ENCODE measurements around the gene PKN3. TPM values are rescaled to one million over a fixed set of nuclear protein-coding genes. Genes with fewer than 3 reads are reported as not detected.

Gene PKN3
- total and polyA plus RNA-seq, 9 of the 15 experiments (the other 6 are each of a cell fraction or from before 2014, with no cell fraction given): 0.82 to 49.2 (median 19.7) TPM

DNA sequence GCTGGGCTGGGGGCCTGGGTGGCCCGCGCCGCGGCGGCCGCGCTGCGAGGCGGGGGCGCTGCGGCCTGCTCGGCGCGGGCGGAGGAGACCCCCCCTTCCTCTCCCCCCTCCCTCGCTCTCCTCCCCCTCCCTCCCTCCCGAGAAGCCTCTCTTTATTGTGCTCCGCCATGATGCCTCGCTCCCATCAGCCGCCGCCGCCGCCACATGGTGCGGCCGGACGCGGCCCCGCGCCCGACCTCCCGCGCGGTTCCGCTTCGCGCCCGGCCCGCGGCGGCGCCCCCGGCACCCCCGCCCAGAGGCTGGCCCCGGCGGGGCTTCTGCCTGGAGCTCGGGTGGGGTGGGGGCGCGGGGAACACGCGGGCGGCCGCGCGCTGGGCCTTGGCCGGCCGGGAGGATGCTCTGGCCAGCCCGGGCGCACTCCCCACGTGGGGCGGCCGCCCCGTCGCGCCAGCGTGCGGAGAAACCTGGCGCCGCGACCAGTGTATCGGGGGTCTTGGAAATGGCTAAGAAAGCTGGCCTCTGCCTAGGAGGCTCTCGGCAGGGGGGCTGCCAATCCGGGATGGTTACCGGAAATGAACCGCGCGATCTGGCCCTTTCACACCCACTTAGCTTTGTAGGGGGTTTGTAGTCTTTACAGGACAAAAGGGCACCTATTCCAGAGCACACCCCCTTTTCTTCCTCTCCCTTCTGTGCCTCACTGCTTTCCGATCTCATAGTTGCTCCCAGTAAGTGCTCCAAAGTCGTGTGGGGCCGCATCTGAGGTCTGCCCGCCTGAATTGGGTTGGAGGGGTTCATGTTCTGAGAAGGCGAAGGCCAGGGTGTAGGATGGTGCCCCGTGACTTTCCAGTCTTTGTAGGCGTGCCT lies 12.3 kb upstream of the PKN3 start (continued):
- TF ChIP-seq CBFB (CRISPR knock-in tag; IDR thresholded peaks at IDR 0.05) (peak; percentile 79; the same call in 1 of the 2 replicates), NCOR1 (IDR thresholded peaks at IDR 0.05) (no peak), HDAC8 (tag; IDR thresholded peaks at IDR 0.05) (0 out of 2 replicates have a peak, but pooled peaks have one; percentile 33), CREBBP (IDR thresholded peaks at IDR 0.05; ENCODE audit: low read depth, low read length) (no peak), BCOR (IDR thresholded peaks at IDR 0.05) (0 out of 2 replicates have a peak, but pooled peaks have one; percentile 15), RAD21 (CRISPR knock-in tag; conservative IDR thresholded peaks at IDR 0.05 in 1 of 2, IDR thresholded peaks at IDR 0.05 in 1 of 2) (no peak), MECOM (CRISPR knock-in tag; IDR thresholded peaks at IDR 0.05) (no peak), NR2C2 (CRISPR knock-in tag; IDR thresholded peaks at IDR 0.05) (no peak), NR2C2 (tag; IDR thresholded peaks at IDR 0.05) (no peak), PTTG1 (tag; IDR thresholded peaks at IDR 0.05; ENCODE audit: low read depth) (no peak), TARDBP (IDR thresholded peaks at IDR 0.05) (no peak), SUPT5H (IDR thresholded peaks at IDR 0.05) (peak; percentile 50; the same call in 1 of the 2 replicates), SMC3 (conservative IDR thresholded peaks at IDR 0.05; ENCODE audit: insufficient read depth, low read depth, low read length) (no peak), ZBTB7A (IDR thresholded peaks at IDR 0.05; ENCODE audit: borderline replicate concordance, control insufficient read depth, low read depth, low read length) (no peak; the same call in 1 of the 2 replicates), DPF2 (IDR thresholded peaks at IDR 0.05) (no peak; the same call in 1 of the 2 replicates), JUNB (CRISPR knock-in tag; conservative IDR thresholded peaks at IDR 0.05) (no peak)
- TF ChIP-seq, protein P1, sequence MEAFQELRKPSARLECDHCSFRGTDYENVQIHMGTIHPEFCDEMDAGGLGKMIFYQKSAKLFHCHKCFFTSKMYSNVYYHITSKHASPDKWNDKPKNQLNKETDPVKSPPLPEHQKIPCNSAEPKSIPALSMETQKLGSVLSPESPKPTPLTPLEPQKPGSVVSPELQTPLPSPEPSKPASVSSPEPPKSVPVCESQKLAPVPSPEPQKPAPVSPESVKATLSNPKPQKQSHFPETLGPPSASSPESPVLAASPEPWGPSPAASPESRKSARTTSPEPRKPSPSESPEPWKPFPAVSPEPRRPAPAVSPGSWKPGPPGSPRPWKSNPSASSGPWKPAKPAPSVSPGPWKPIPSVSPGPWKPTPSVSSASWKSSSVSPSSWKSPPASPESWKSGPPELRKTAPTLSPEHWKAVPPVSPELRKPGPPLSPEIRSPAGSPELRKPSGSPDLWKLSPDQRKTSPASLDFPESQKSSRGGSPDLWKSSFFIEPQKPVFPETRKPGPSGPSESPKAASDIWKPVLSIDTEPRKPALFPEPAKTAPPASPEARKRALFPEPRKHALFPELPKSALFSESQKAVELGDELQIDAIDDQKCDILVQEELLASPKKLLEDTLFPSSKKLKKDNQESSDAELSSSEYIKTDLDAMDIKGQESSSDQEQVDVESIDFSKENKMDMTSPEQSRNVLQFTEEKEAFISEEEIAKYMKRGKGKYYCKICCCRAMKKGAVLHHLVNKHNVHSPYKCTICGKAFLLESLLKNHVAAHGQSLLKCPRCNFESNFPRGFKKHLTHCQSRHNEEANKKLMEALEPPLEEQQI (IDR thresholded peaks at IDR 0.05): no peak
- TF ChIP-seq, protein P2, sequence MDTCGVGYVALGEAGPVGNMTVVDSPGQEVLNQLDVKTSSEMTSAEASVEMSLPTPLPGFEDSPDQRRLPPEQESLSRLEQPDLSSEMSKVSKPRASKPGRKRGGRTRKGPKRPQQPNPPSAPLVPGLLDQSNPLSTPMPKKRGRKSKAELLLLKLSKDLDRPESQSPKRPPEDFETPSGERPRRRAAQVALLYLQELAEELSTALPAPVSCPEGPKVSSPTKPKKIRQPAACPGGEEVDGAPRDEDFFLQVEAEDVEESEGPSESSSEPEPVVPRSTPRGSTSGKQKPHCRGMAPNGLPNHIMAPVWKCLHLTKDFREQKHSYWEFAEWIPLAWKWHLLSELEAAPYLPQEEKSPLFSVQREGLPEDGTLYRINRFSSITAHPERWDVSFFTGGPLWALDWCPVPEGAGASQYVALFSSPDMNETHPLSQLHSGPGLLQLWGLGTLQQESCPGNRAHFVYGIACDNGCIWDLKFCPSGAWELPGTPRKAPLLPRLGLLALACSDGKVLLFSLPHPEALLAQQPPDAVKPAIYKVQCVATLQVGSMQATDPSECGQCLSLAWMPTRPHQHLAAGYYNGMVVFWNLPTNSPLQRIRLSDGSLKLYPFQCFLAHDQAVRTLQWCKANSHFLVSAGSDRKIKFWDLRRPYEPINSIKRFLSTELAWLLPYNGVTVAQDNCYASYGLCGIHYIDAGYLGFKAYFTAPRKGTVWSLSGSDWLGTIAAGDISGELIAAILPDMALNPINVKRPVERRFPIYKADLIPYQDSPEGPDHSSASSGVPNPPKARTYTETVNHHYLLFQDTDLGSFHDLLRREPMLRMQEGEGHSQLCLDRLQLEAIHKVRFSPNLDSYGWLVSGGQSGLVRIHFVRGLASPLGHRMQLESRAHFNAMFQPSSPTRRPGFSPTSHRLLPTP (IDR thresholded peaks at IDR 0.05; ENCODE audit: borderline replicate concordance, extremely low read depth, insufficient read length): no peak
- TF ChIP-seq, protein P3, sequence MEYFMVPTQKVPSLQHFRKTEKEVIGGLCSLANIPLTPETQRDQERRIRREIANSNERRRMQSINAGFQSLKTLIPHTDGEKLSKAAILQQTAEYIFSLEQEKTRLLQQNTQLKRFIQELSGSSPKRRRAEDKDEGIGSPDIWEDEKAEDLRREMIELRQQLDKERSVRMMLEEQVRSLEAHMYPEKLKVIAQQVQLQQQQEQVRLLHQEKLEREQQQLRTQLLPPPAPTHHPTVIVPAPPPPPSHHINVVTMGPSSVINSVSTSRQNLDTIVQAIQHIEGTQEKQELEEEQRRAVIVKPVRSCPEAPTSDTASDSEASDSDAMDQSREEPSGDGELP (CRISPR knock-in tag; IDR thresholded peaks at IDR 0.05; ENCODE audit: borderline replicate concordance): 0 out of 2 replicates have a peak, but pooled peaks have one; percentile 14
- TF ChIP-seq, protein P4, sequence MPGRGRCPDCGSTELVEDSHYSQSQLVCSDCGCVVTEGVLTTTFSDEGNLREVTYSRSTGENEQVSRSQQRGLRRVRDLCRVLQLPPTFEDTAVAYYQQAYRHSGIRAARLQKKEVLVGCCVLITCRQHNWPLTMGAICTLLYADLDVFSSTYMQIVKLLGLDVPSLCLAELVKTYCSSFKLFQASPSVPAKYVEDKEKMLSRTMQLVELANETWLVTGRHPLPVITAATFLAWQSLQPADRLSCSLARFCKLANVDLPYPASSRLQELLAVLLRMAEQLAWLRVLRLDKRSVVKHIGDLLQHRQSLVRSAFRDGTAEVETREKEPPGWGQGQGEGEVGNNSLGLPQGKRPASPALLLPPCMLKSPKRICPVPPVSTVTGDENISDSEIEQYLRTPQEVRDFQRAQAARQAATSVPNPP (IDR thresholded peaks at IDR 0.05; ENCODE audit: borderline replicate concordance, insufficient read depth, insufficient read length): no peak

Data from K562 (cell line).